AG10803 (cell line): ENCODE measurements around the gene TSPAN31.

Source experiments
- DNase-seq: peaks from one replicate; pipeline ENCODE4 v3.0.0; 2010; ENCODE audit warnings: low read depth
- H3K4me3 ChIP-seq: 2 replicates; pipeline ENCODE4 v1.5.1; 2011; ENCODE audit warnings: mild to moderate bottlenecking, low read length, control low read depth
- CTCF ChIP-seq: conservative IDR thresholded peaks from 2 replicates; pipeline ENCODE4 v1.5.1; 2011; ENCODE audit warnings: mild to moderate bottlenecking, low read length, control low read depth, inconsistent platforms

TSPAN31 gene

GRCh38 chr12:57734591-57734990 is 10.2 kb upstream of the TSPAN31 start:
- DNase-seq: no peak
- no peak overlapping the region for H3K4me3 ChIP-seq
- no peak for TF ChIP-seq CTCF

GRCh38 chr12:57735198-57735855 is 9.5 kb upstream of the TSPAN31 start:
- no peak overlapping the region for H3K4me3 ChIP-seq
- TF ChIP-seq CTCF: no peak
- DNase-seq: no peak

- H3K4me3 ChIP-seq: no peak overlapping the region; the same call in 1 of the 2 replicates
- no peak for DNase-seq
- peak; percentile 33; the same call in 1 of the 2 replicates for TF ChIP-seq CTCF
Observed at GRCh38 chr12:57735952-57736740, 8.7 kb upstream of the TSPAN31 start.

GRCh38 chr12:57736741-57737466 is 7.9 kb upstream of the TSPAN31 start:
- no peak overlapping the region for H3K4me3 ChIP-seq
- no peak for DNase-seq
- TF ChIP-seq CTCF: no peak

GRCh38 chr12:57737467-57738460 is 7.1 kb upstream of the TSPAN31 start:
- no peak for DNase-seq
- TF ChIP-seq CTCF: peak; percentile 34
- peak overlapping the region; percentile 15 for H3K4me3 ChIP-seq

GRCh38 chr12:57738661-57739237 is 6.1 kb upstream of the TSPAN31 start, which contains the start of gene AGAP2:
Gene AGAP2 (minus strand): TSS chr12:57738742. CDS start chr12:57738246, 496 bp downstream.
- peak within 1 kb of the TSS; percentile 15 for H3K4me3 ChIP-seq
- no peak for DNase-seq
- no peak for TF ChIP-seq CTCF
